Measurements from ENCODE around the gene SUGCT.

DNA sequence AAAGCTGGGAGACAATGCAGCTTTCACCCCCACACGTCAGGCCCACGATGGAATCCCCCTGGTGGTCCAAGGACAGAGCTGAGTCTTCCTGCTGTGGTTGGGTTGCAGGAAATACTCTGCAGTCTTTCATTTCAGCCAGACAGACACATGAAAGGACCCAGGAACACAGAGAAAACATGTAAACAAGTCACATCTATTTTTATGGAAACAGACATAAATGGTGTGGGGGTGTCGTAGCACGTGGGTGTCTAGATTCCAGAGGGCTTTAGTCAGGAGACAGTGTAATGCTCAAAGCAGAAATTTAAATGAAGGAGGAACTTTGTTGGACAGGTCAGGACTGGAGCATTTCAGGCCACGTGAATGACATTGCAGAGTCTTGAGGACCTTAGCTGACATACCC lies 444.6 kb downstream of the SUGCT start:
- TF ChIP-seq EZH2 (IDR thresholded peaks at IDR 0.05) (no peak), POLR2AphosphoS5 (IDR thresholded peaks at IDR 0.05; ENCODE audit: borderline replicate concordance, low read depth, low read length) (no peak)

Measured in SK-N-MC (cell line).